Nephron (organoid): ENCODE results near the gene HOXD10.

Source experiments
- H3K27ac Mint-ChIP-seq, 3 experiments: 2 replicates each; pipeline ENCODE4 v1.8.0; 2020; ENCODE audit warnings: mixed read lengths in 3 of 3, mild to moderate bottlenecking in 2 of 3, moderate library complexity in 1 of 3
- H3K27me3 Mint-ChIP-seq: 2 replicates; pipeline ENCODE4 v1.8.0; 2021; ENCODE audit warnings: low read depth, mild to moderate bottlenecking, moderate library complexity, mixed read lengths
- H3K36me3 Mint-ChIP-seq: 2 replicates; pipeline ENCODE4 v1.8.0; 2020; ENCODE audit warnings: low read depth, mixed read lengths
- H3K4me1 Mint-ChIP-seq: 2 replicates; pipeline ENCODE4 v1.8.0; 2020; ENCODE audit warnings: mixed read lengths
- H3K4me3 Mint-ChIP-seq, 3 experiments: 2 replicates each; pipeline ENCODE4 v1.8.0; 2020; ENCODE audit warnings: mild to moderate bottlenecking in 3 of 3, mixed read lengths in 3 of 3, moderate library complexity in 2 of 3
- H3K9me3 Mint-ChIP-seq: 2 replicates; pipeline ENCODE4 v1.8.0; 2020; ENCODE audit warnings: mixed read lengths
- TF ChIP-seq, protein P1 (sequence below), 3 experiments: fragments of 200-600 bp; sonication (generic); IDR thresholded peaks; one replicate each; pipeline ENCODE4 v1.5.0; 2021; ENCODE audit warnings: antibody characterized with exemption in 3 of 3; ENCODE audit not compliant: unreplicated experiment in 3 of 3

Gene HOXD10

DNA sequence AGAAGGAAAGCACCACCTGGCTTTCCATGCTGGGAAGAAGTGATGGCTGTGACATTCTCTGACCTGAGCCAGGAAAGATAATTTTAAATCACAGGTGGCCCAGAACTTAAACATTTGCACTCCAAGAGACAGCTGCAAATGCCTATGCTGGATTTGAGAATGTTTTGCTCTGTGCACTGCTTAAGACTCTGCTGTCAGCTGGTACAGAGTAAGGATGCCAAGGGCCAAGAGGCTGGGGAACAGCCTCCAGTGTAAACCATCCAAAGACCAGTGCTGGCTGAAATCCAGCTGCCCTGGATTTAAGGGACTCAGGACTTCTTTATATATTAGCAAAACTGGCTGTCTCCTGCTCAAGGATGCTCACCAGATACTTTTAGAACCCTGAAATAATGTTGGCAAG, 16.8 kb downstream of the HOXD10 start:
- Mint-ChIP-seq H3K4me1 (peaks cover 46% of the 10 kb centered on the region), H3K36me3 (peaks cover 26% of the 10 kb centered on the region), H3K9me3 (no peaks in the 10 kb centered on the region), H3K27me3 (peaks cover 11% of the 10 kb centered on the region), H3K27ac (peak overlapping the region; percentile 99 to 100 (median 99)), H3K4me3 (peak overlapping the region; percentile 89 to 97 (median 97))
- TF ChIP-seq, protein P1, sequence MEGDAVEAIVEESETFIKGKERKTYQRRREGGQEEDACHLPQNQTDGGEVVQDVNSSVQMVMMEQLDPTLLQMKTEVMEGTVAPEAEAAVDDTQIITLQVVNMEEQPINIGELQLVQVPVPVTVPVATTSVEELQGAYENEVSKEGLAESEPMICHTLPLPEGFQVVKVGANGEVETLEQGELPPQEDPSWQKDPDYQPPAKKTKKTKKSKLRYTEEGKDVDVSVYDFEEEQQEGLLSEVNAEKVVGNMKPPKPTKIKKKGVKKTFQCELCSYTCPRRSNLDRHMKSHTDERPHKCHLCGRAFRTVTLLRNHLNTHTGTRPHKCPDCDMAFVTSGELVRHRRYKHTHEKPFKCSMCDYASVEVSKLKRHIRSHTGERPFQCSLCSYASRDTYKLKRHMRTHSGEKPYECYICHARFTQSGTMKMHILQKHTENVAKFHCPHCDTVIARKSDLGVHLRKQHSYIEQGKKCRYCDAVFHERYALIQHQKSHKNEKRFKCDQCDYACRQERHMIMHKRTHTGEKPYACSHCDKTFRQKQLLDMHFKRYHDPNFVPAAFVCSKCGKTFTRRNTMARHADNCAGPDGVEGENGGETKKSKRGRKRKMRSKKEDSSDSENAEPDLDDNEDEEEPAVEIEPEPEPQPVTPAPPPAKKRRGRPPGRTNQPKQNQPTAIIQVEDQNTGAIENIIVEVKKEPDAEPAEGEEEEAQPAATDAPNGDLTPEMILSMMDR (IDR thresholded peaks at IDR 0.05; ENCODE audit: unreplicated experiment in 3 of 3): no peak

GRCh38 chr2:176134035-176134434, 17.5 kb downstream of the HOXD10 start:
- no peaks in the 10 kb centered on the region for H3K9me3 Mint-ChIP-seq
- peak overlapping the region; percentile 99 to 100 (median 99) for H3K27ac Mint-ChIP-seq
- peaks cover 42% of the 10 kb centered on the region for H3K4me1 Mint-ChIP-seq
- peak overlapping the region; percentile 89 to 97 (median 97) for H3K4me3 Mint-ChIP-seq
- TF ChIP-seq, protein P1 (IDR thresholded peaks at IDR 0.05; ENCODE audit: unreplicated experiment in 3 of 3): no peak
- H3K27me3 Mint-ChIP-seq: peaks cover 8% of the 10 kb centered on the region
- H3K36me3 Mint-ChIP-seq: peaks cover 33% of the 10 kb centered on the region

GRCh38 chr2:176135035-176135440, 18.5 kb downstream of the HOXD10 start:
- Mint-ChIP-seq H3K36me3 (peaks cover 37% of the 10 kb centered on the region), H3K4me1 (peaks cover 44% of the 10 kb centered on the region), H3K27ac (peak overlapping the region; percentile 99 to 100 (median 99))

DNA sequence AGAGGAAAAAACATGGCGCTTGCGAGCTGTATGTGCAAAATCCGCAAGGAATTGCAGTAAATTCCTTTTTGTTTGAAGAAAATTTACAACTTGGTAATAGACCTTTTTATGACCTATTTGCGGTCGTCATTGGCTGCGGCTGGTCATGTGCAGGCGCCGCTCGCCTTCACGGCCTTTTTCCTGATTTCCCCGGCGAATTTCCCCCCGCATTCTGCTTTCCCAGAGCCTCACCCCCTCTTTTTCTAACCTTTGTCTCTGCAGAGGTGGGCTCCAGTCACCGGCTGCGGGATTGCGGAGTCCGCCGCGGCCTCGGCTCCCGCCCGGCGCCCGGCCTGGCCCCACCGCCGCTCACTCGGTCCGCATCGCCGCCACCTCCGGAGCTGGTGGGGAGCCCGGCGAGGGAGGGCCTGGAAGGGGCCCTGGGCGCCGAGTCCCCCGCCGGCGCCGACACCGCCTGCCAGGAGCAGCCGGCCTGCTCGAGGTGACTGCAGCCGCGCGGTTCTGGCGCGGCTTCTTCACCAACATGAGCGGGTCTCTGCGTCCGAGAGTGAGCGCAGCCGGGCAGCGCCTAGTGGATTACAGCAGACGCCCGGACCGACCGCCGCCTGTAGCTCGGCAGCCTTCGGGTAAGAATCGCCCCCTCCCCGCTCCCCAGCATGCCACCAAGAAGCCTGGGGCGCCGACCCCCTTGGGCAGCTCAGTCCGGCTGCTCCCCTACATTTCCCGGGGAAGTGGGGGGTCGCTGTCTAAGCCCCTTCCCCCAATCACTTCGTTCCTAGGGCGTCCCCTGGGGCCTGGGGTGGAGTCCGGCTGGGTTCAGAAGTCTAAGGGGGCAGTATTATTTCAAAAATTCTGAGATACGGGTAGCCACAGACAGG, 20.0 kb downstream of the HOXD10 start:
- Mint-ChIP-seq H3K27me3 (peaks cover 3% of the 10 kb centered on the region), H3K36me3 (peaks cover 31% of the 10 kb centered on the region), H3K4me3 (peak overlapping the region; percentile 89 to 97 (median 97)), H3K4me1 (peaks cover 52% of the 10 kb centered on the region), H3K9me3 (no peaks in the 10 kb centered on the region), H3K27ac (peak overlapping the region; percentile 99 to 100 (median 99))
- TF ChIP-seq, protein P1 (IDR thresholded peaks at IDR 0.05; ENCODE audit: unreplicated experiment in 3 of 3): no peak

More at GRCh38 chr2:176135035-176135440, 18.5 kb downstream of the HOXD10 start:
- Mint-ChIP-seq H3K27me3 (peaks cover 8% of the 10 kb centered on the region), H3K9me3 (no peaks in the 10 kb centered on the region), H3K4me3 (peak overlapping the region; percentile 89 to 97 (median 97))
- TF ChIP-seq, protein P1 (IDR thresholded peaks at IDR 0.05; ENCODE audit: unreplicated experiment in 3 of 3): no peak

DNA sequence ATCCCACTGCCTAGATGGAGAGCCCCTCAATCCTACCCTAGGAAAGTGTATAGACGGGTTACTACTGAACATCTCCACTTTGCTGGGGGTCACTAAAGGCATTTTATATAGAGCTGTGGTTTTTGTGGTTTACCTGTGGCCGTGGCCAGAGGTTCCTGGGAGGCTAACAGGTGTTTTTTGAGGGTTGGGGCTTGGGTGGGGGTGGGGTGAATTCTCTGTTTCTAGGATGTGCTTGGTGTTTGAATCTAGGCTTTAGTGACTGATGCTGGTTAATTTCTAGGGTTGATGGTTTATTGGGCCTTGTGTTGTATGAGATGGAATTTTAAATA, 20.6 kb downstream of the HOXD10 start:
- Mint-ChIP-seq H3K36me3 (peaks cover 30% of the 10 kb centered on the region), H3K4me3 (peak overlapping the region; percentile 88 to 97 (median 89)), H3K27me3 (peaks cover 2% of the 10 kb centered on the region), H3K4me1 (peaks cover 56% of the 10 kb centered on the region), H3K27ac (peak overlapping the region; percentile 94 to 99 (median 99)), H3K9me3 (no peaks in the 10 kb centered on the region)
- TF ChIP-seq, protein P1 (IDR thresholded peaks at IDR 0.05; ENCODE audit: unreplicated experiment in 3 of 3): no peak
